ENCODE data around the gene CCDC134.
"Not testable (repeated sequence)": the region's sequence is repeated elsewhere in the genome, so short reads cannot be mapped to it uniquely, and the experiment has no call there.

The CCDC134 gene

DNA sequence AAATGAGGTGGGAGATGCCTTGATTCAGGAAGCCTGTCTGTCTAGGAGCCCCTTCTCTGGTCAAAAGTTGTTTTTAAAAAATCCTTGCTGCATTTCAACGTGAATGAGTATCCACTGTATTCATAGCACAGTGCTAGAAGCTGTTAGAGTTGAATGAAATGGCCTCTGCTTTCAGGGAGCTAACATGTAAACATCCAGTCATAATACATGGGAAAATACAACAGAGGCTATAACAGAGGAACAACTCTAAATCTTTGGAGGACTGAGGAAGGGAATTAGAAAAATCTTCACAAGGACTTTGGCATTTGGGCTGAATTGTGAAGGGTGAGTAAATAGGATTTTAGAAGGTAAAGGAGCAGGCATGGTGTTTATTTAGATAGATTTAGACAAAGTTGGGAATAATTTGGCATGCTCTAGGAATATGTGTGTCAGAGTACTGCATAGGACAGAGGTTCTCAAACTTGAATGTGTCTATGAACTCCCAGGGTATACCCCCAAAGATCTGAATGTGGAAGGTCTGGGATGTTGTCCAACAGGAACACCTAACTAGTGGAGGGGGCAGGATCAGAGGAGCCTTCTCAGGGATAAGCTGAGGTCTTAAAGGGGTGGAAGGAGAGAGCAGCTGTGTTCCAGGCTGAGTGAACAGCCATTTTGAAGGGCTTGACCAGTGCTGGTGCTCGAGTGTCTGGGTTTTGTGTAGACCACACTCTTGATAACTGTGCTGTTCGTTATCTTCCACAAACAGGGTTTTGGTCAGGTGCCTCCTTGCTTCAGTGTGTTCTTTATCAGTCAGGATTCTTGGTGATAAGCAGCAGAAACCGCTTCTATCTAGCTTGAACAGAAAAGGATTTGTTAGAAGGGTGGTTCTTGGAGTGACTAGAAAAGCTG lies 45.1 kb downstream of the CCDC134 start:
- DNase-seq = no peak

- DNase-seq = no peak
These were observed 45.9 kb downstream of the CCDC134 start for GRCh38 chr22:41846268-41846987.

- no peak for DNase-seq
These were observed 46.8 kb downstream of the CCDC134 start for GRCh38 chr22:41847300-41847699.

GRCh38 chr22:41848468-41848867 lies 48.0 kb downstream of the CCDC134 start:
- no peak for DNase-seq

DNA sequence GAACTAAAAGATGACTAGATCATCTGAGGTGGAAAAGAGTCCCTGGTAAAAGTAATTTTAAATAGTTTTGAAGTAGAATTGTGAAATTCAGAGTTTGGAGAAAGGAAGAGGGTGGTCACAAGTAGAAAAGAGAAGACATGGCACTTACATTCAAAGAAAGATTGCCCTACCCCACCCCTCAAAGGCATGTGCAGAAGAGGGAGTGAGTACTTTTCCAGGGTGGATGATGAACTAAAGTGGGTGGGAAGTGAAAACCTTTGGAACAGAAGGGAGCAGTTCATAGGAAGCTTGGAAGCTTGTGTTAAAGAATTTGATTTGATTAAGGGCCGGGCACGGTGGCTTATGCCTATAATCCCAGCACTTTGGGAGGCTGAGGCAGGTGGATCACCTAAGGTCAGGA lies 56.0 kb downstream of the CCDC134 start:
- DNase-seq = no peak

GRCh38 chr22:41857155-41857859 lies 56.8 kb downstream of the CCDC134 start:
- peak; percentile 42 for DNase-seq

DNA sequence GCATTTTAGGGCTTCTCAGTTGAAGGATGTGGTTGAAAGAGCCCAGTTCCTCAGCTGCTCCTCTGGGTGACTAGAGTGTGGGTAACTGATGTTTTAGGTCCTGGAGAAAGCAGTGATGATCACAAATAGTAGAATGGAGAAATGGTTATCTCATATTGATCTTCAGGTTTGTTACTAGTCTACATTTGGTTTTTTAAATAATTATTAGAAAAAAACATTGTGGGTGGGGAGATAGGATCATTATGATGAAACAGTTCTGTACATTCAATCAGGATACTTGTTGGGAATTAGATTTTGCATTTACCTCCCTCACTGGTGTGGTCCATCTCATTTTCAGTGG lies 57.4 kb downstream of the CCDC134 start:
- DNase-seq = no peak

GRCh38 chr22:41862160-41862529 lies 61.7 kb downstream of the CCDC134 start:
- DNase-seq = no peak

GRCh38 chr22:41862530-41863266 lies 62.2 kb downstream of the CCDC134 start:
- DNase-seq = peak; percentile 12

- DNase-seq = no peak
These were observed 63.0 kb downstream of the CCDC134 start for GRCh38 chr22:41863472-41863871.

DNA sequence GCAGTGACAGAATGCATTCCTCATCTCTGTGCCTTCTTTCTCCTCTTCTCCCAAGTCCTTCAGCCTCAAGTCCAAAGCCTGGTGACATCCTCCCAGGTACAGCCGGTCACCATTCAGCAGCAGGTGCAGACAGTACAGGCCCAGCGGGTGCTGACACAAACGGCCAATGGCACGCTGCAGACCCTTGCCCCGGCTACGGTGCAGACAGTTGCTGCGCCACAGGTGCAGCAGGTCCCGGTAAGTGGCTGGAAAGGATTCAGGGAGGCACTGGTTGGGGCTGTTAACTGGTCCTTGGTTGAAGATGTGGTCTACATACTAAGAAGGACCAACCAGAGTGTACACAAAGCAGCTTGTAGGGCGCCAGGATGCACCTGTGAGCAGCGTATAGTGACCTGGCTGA lies 68.1 kb downstream of the CCDC134 start:
- no peak for DNase-seq

- DNase-seq = not testable (repeated sequence)
These were observed 69.6 kb downstream of the CCDC134 start for GRCh38 chr22:41870081-41870480.

- no peak for DNase-seq
These were observed 70.3 kb downstream of the CCDC134 start for GRCh38 chr22:41870786-41871185.

GRCh38 chr22:41873391-41873790 lies 72.9 kb downstream of the CCDC134 start:
- DNase-seq = no peak

GRCh38 chr22:41874090-41874489 lies 73.6 kb downstream of the CCDC134 start:
- no peak for DNase-seq

DNA sequence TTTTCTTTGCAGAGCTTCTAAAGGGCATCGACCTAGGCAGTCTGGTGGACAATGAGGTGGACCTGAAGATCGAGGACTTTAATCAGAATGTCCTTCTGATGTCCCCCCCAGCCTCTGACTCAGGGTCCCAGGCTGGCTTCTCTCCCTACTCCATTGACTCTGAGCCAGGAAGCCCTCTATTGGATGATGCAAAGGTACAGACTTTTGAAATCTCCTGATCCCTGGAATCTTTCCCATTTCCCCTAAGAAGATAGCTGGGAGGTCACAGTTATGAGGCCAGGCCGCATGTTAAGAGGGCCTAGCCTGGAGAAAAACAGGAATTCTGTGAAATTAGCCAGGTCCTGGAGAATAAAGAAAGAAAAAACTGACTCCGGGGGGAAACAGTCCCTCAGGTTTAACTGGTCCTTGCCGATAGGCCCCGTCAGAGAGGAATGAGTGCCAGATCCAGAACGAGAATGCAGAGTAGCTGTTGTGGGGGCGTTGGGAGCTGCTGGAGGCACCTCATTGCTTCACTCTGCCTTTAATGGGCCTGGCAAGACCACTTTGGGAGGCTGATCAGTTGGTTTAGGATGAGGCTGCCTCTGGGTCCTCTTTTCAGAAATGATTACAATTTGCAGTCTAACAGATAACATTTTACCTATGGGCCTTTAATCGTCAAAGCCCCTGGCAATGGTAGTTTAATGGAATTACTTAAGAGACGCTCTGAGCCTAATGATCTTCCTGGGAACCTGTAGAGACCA lies 75.2 kb downstream of the CCDC134 start:
- DNase-seq = no peak
